ENCODE measurements around the gene SLC51A. TPM values are rescaled to one million over a fixed set of nuclear protein-coding genes. Genes with fewer than 3 reads are reported as not detected.
"Not testable (repeated sequence)": the region's sequence is repeated elsewhere in the genome, so short reads cannot be mapped to it uniquely, and the experiment has no call there.

The SLC51A gene
- total RNA-seq, 1 experiment from 2014 or later, result not detected

DNA sequence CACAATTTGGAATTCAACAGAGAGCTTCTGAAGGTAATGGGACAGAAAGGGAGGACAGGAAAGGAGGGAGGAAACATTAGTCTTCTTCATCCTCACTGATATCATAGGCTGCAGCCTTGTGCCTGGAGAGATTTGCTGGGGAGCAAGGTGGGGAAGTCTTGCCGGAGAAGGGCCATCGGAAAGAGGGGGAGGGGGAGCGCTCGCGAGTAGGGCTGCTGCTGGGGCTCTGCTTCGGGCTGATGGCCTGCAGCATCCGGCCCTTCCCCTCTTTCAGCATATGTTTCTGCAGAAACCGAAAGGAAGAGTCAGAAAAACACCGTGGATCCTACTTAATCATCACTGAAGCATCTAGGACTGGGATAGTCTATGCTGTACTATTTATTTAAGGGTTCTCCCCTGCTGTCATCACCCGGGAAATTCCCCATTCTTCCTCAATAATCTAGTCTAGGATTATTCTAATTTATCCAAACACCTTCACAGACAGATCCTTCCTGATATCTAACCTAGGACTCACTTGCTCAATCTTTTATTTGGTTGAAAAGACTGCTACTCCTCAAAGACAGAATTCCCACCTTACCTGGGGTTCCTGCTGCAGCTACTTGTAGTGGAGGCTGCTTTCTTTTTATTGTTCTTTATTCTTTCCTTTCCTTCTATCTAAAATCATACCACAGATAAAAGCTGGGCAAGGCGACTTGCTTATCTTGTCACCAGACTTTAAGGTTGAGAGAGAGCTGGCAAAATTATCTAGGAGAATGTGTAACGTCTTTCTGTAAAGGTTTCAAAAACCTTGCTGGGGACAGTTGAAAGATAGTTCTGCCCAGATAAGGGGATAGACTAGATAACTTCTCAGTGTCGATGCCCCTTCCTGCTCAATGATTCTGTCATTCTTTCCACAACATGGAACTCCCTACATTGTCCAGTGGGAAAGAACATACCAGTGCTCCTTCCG, 22.6 kb downstream of the SLC51A start:
- no peak for DNase-seq (ENCODE audit: low read depth)

- DNase-seq (ENCODE audit: low read depth), result no peak
Measured at GRCh38 chr3:196240424-196240823, 24.1 kb downstream of the SLC51A start.

GRCh38 chr3:196241704-196242103, 25.4 kb downstream of the SLC51A start:
- DNase-seq (ENCODE audit: low read depth), result no peak

DNA sequence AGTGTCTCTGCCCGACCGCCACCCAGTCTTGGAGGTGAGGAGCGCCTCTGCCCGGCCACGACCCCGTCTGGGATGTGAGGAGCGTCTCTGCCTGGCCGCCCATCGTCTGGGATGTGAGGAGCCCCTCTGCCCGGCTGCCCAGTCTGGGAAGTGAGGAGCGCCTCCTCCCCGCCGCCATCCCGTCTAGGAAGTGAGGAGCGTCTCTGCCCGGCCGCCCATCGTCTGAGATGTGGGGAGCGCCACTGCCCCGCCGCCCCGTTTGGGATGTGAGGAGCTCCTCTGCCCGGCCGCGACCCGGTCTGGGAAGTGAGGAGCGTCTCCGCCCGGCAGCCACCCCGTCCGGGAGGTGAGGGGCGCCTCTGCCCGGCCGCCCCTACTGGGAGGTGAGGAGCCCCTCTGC, 27.8 kb downstream of the SLC51A start:
- DNase-seq (ENCODE audit: low read depth), result not testable (repeated sequence)

DNA sequence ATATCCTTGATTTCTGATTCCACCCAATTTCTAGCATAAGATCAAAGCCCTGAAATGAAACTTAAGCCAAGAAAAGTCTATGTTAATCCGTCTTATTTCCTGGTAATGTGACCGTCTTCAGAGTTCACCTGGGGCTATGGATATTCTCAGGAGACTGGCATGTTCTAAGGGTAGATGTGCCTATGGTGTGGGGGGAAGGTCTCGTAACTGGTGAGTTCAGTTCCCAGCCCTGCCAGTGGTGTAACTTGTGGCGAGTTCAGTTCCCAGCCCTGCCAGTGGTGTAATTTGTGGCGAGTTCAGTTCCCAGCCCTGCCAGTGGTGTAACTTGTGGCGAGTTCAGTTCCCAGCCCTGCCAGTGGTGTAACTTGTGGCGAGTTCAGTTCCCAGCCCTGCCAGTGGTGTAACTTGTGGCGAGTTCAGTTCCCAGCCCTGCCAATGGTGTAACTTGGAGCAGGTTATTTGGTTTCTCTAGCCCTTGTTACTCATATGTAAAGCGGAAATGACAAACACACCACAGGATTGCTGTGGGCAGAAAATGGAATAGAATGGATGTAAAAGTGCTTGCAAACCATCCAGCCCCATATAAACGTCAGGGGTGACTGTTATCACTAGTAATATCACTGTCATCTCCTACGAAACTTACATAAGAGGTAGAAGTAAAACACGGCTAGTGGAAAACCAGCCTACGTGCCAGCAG, 30.4 kb downstream of the SLC51A start:
- peak; percentile 94 for DNase-seq (ENCODE audit: low read depth)

- DNase-seq (ENCODE audit: low read depth), result no peak
Measured at GRCh38 chr3:196251918-196252317, 35.6 kb downstream of the SLC51A start.

DNA sequence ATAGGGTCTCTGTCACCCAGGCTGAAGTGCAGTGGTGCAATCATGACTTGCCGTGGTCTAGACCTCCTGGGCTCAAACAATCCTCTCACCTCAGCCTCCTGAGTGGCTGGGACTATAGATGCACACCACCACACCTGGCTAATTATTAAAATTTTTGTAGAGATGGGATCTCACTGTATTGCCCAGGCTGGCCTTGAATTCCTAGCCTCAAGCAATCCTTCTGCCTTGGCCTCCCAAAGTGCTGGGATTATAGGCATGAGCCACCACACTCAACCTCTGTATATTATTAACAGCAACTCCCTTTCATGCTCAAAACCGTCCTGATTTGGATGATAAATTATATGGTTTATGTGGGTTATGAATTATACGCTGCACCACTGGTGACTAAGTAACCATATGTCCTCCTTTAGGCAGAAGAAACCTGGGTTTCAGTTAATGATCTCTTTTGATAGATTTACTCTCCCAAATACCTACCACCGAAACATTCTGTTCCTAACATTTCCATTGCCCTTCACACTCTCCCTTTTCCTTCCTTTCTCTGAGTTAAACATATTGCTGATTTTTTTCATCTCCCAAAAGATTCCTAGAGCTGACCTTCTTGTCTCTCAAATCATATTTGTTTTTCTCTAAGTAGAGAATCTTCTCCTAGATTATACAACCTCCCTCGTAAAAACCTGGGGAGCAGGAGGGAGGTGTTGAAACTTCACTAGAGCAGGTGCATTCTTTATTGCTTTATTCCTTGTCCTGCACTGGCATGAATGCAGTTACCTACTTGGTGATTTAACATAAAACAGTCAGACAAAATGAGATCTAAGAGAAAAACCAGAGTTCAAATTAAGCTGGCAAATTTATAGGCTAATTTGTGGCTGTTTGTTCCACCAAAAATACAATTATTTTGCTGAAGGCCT, 38.3 kb downstream of the SLC51A start:
- no peak for DNase-seq (ENCODE audit: low read depth)

DNA sequence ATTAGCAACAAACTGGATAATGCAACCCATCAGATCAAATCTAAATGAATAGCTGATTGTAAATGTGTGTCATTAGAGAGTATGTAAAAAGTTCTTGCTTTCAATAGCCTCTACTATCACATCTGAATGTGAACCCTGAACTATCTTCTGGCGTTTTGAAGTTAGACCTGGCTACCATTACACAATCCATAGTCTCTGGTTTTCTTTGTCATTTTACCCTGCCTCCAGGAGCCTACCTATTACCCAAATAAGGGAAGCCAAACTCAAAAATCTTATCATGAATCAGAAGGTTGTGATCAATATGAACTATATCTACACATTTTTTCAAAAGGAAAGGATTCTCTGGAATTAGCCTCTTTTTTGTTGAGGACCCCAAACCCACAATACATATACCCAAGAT, 39.4 kb downstream of the SLC51A start:
- DNase-seq (ENCODE audit: low read depth), result no peak

- no peak for DNase-seq (ENCODE audit: low read depth)
Measured at GRCh38 chr3:196260784-196261183, 44.5 kb downstream of the SLC51A start.

- no peak for DNase-seq (ENCODE audit: low read depth)
Measured at GRCh38 chr3:196263819-196264218, 47.5 kb downstream of the SLC51A start.

DNA sequence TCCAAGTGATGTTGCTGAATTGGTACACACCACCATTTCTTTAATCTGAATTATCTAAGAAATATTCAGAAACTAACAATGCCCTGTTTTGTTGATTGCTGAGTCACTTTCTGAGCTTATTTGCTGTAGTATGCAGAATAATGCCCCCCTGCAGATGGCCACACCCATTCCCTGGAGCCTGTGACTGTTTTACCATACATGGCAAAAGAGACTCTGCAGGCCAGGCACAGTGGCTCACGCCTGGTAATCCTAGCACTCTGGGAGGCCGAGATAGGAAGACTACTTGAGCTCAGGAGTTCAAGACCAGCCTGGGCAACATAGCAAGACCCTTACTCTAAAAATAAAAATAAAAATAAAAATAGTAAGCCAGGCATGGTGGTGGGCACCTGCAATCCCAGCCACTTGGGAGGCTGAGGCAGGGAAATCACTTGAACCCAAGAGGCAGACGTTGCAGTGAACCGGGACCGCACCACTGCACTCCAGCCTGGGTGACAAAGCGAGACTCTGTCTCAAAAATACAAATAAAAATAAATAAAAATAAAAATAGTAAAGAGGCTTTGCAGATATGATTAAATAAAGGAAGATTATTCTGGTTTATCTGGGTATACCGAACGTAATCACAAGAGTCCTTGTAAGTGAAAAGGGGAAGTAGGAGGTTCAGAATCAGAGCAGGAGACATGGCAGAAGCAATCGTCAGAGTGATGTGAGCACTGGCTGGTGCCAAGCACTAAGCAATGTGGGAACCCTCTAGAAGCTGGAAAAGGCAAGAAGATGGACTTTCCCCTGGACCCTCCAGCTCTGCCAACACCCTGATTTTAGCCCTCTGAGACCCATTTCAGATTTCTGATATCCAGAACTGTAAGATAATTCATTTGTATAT, 52.2 kb downstream of the SLC51A start:
- DNase-seq (ENCODE audit: low read depth), result peak; percentile 86

GRCh38 chr3:196270499-196270898, 54.2 kb downstream of the SLC51A start:
- DNase-seq (ENCODE audit: low read depth), result no peak

DNA sequence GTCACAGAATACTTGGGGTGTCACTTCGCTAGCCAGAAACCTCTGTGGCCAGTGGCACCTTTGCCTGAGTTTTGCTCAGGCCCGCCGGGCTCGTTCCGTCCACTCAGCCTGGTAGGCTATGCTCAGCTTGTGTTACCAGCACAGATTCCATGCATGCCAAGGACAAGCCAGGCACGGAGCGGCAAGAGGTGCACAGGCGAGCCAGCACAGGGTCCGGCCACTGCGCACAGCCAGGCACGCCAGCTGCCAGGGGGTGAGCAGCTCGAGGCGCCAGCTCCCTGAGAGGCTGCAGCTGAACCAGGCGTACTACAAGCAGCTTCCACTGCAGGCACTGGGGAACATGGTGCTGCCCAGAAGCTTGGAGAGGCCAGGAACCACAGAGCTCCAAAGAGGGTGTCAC, 56.5 kb downstream of the SLC51A start:
- DNase-seq (ENCODE audit: low read depth), result no peak

DNA sequence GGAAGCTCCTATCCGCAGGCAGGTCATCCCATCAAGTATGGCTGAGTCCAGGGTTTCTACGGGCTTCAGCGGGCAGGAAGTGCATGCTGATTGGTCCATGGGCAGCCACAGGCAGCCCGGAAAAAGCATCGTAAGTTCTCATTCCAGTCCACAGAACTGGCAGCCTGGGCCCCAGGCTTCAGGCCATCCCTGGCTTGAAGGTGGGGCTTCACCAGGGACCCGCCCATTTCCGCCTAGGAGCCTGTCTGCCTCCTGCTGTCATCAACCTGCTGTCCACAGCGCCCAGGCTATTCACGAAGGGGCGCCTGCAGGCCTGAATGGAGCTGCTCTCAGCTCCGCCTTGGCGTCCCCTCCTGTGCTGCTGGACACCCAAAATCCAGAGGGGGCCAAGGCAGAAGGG, 57.3 kb downstream of the SLC51A start:
- no peak for DNase-seq (ENCODE audit: low read depth)

GRCh38 chr3:196274585-196274984, 58.3 kb downstream of the SLC51A start:
- peak; percentile 51 for DNase-seq (ENCODE audit: low read depth)

DNA sequence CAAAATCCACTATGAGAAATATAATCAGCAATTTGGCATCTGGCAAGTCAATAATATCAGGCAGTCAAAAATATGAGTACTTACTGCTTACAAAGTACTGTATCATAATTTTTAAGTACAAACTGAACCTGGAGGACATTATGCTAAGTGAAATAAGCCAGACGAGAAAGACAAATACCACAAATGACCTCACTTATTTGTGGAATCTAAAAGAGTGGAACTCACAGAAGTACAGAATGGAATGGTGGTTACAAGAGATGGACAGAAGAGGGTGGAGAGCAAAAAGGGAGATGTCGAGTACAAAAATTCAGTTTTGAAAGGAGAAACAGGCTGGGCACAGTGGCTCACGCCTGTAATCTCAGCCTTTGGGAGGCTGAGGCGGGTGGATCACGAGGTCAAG, 58.8 kb downstream of the SLC51A start:
- DNase-seq (ENCODE audit: low read depth), result no peak

GRCh38 chr3:196280689-196281440, 64.5 kb downstream of the SLC51A start:
- no peak for DNase-seq (ENCODE audit: low read depth)

DNA sequence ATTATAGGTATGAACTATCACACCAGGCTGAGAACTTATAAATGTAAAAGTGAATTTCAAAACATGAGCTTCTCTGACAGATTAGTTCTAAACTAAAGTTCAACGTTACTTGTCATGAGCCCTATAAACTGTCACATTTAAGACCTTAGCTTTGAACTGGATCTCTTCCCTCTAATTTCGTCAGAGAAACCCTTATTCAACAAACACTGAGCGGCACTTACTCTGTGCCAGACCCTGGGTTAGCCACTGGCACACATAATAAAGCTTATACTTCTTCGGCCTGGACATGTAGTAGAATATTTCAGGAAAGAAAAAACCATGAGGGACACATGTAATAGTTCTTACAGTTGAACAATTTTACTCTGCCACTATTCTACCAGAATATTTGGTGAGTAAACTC, 65.6 kb downstream of the SLC51A start:
- DNase-seq (ENCODE audit: low read depth), result no peak

All from RPMI7951 (cell line).